A549 treated with AZD2906 at 1 μM for 4 hours (cell line): ENCODE data around the gene C15orf40. TPM values are rescaled to one million over a fixed set of nuclear protein-coding genes. Genes with fewer than 3 reads are reported as not detected.

Source experiments
- total RNA-seq: library from RNA; stranded (reverse); fragments of 200-300 nt; extraction: Qiagen RNA extraction; gene quantifications from 5 replicates; pipeline ENCODE4 v1.2.3, GENCODE V29; 2022

C15orf40 gene
- total RNA-seq, result 41.5 to 49.8 TPM (median 47.5 TPM) in 5 replicates

DNA sequence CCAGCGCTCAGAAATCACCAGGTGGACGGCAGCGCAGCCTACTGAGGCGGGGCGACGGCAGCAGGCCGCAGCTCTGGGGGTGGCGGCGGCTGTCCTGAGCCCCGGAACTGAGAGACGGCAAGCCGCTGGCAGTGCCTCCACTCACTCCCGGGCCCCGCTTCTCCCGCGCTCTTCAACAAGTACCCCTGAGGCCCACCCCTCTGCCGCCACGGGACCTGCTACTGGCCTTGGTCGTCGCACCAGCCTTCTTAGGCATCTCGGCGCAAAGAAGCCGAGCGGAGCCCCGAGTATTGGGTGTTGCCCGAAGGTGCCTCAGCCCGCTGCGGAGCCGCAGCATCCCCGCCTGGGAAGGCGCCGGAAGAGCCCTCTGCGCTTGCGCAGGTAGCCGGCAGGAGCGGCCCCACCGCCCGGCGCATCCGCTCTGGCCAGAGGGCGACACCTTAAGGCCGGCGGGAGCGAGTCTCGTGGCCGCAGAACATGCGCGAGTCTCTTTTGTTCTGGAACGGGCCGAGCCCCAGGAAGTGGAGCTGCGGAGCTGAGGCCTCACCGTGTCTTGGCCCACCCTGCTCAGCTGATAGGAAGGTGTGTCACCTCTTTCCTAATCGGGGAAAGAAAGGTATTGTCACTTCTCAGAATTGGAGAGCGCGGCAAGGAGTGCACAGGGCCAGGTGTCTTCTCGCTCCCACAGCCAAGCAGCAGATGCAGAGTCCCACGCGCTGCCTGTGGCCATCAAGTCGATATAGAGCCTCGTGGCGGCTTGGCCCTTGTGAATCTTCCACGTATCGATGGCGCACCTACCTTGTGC is at the start of gene C15orf40:
TSS of gene C15orf40 (minus strand) at position 369 of the 805 bp plus-strand sequence. CDS start at position 337, 32 bp downstream.

GRCh38 chr15:82985688-82986441 is 25.6 kb downstream of the C15orf40 start, which contains the start of gene RAMAC:
Gene RAMAC, plus strand, starts transcription at chr15:82986210. Its CDS starts 2,809 bp downstream, at chr15:82989019.

GRCh38 chr15:82952158-82953081 is 59.0 kb downstream of the C15orf40 start, which contains the start of gene HOMER2:
Gene HOMER2, minus strand, starts transcription at chr15:82952720. Its CDS starts 185 bp downstream, at chr15:82952535.

Other genes starting within 250 kb of the C15orf40 start
- gene FSD2, start 205.6 kb downstream of the C15orf40 start, total RNA-seq, result not detected in 5 replicates
- 6.8 to 7.4 TPM (median 6.9 TPM) in 5 replicates for gene WHAMM, start 202.0 kb downstream of the C15orf40 start, total RNA-seq
- gene HOMER2, start 58.9 kb downstream of the C15orf40 start, total RNA-seq, result 19.6 to 23.6 TPM (median 21.3 TPM) in 5 replicates
- gene RAMAC, start 25.4 kb downstream of the C15orf40 start, total RNA-seq, result 43.9 to 61.6 TPM (median 45.8 TPM) in 5 replicates
- gene BTBD1, start 55.6 kb upstream of the C15orf40 start, total RNA-seq, result 50.7 to 60.0 TPM (median 55.2 TPM) in 5 replicates
- gene TM6SF1, start 96.0 kb upstream of the C15orf40 start, total RNA-seq, result 0.09 to 0.13 TPM (median 0.10 TPM) in 4 of 5 replicates, not detected in the other
- gene HDGFL3, start 196.2 kb upstream of the C15orf40 start, total RNA-seq, result 43.5 to 65.3 TPM (median 47.9 TPM) in 5 replicates